ENCODE results near the gene INTS7. TPM values are rescaled to one million over a fixed set of nuclear protein-coding genes. Genes with fewer than 3 reads are reported as not detected.

The INTS7 gene
- total RNA-seq, 1 experiment from 2014 or later, result 45.0 TPM

DNA sequence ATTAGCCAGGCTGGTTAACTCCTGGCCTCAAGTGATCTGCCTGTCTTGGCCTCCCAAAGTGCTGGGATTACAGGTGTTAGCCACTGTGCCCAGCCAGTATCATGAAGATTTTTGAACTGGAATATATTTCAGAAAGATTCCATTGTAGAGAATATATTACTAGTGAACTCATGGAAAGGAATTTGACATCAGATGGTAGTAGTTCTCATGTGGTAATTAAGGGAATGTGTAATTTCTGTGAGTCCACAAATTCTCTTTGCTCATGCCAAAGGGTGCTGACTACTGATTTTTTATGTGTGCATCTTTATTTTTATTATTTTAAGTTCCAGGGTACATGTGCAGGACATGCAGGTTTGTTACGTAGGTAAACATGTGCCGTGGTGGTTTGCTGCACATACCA, 10.6 kb upstream of the INTS7 start:
- TF ChIP-seq EZH2 (IDR thresholded peaks at IDR 0.05; ENCODE audit: borderline replicate concordance, low read depth, low read length, poor library complexity, severe bottlenecking), result no peak
- TF ChIP-seq, protein P1, sequence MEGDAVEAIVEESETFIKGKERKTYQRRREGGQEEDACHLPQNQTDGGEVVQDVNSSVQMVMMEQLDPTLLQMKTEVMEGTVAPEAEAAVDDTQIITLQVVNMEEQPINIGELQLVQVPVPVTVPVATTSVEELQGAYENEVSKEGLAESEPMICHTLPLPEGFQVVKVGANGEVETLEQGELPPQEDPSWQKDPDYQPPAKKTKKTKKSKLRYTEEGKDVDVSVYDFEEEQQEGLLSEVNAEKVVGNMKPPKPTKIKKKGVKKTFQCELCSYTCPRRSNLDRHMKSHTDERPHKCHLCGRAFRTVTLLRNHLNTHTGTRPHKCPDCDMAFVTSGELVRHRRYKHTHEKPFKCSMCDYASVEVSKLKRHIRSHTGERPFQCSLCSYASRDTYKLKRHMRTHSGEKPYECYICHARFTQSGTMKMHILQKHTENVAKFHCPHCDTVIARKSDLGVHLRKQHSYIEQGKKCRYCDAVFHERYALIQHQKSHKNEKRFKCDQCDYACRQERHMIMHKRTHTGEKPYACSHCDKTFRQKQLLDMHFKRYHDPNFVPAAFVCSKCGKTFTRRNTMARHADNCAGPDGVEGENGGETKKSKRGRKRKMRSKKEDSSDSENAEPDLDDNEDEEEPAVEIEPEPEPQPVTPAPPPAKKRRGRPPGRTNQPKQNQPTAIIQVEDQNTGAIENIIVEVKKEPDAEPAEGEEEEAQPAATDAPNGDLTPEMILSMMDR (conservative IDR thresholded peaks at IDR 0.05; ENCODE audit: low read depth, low read length), result no peak
- H3K27ac ChIP-seq (ENCODE audit: low read depth, low read length, poor library complexity, severe bottlenecking), result no peak overlapping the region
- no peaks in the 10 kb centered on the region for H3K4me1 ChIP-seq (ENCODE audit: insufficient read depth, low read length, poor library complexity, severe bottlenecking)
- no peaks in the 10 kb centered on the region for H3K9me3 ChIP-seq (ENCODE audit: low read depth, low read length, poor library complexity, severe bottlenecking)
- no peak overlapping the region for H3K4me3 ChIP-seq (ENCODE audit: low read depth, low read length, poor library complexity, severe bottlenecking)
- H3K36me3 ChIP-seq (ENCODE audit: insufficient read depth, low read length, poor library complexity, severe bottlenecking), result peaks cover 73% of the 10 kb centered on the region
- intact Hi-C loops (cut with micrococcal nuclease; ENCODE audit: unreplicated experiment), result no loop called here
- ChIA-PET POLR2A (ENCODE audit: low non-redundant PET) (no interaction called here), CTCF (no interaction called here)
- DNase-seq (ENCODE audit: low spot score), result no peak
- no peaks in the 10 kb centered on the region for H3K27me3 ChIP-seq (replicated peaks; ENCODE audit: insufficient read depth, low read depth, low read length, poor library complexity)
- BruUV-seq (replicated peaks), result no TSS peak

DNA sequence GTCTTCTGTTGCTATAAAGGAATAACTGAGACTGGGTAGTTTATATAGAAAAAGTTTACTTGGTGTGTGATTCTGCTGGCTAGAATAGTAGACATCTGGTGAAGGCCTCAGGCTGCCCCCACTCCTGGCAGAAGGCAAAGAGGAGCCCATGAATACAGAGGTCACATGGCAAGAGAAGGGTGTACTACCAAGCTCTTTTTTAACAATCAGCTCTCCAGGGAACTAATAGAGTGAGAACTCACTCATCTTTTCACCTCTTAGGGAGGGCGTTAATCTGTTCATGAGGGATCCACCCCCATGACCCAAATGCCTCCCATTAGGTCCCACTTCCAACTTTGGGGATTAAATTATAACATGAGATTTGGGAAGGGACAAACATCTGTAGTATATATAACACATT, 9.5 kb upstream of the INTS7 start:
- no peak for TF ChIP-seq EZH2 (IDR thresholded peaks at IDR 0.05; ENCODE audit: borderline replicate concordance, low read depth, low read length, poor library complexity, severe bottlenecking)
- TF ChIP-seq, protein P1 (conservative IDR thresholded peaks at IDR 0.05; ENCODE audit: low read depth, low read length), result no peak
- DNase-seq (ENCODE audit: low spot score), result no peak
- H3K27me3 ChIP-seq (replicated peaks; ENCODE audit: insufficient read depth, low read depth, low read length, poor library complexity), result no peaks in the 10 kb centered on the region
- H3K4me1 ChIP-seq (ENCODE audit: insufficient read depth, low read length, poor library complexity, severe bottlenecking), result no peaks in the 10 kb centered on the region
- no TSS peak for BruUV-seq (replicated peaks)
- intact Hi-C loops (cut with micrococcal nuclease; ENCODE audit: unreplicated experiment), result no loop called here
- H3K9me3 ChIP-seq (ENCODE audit: low read depth, low read length, poor library complexity, severe bottlenecking), result no peaks in the 10 kb centered on the region
- H3K4me3 ChIP-seq (ENCODE audit: low read depth, low read length, poor library complexity, severe bottlenecking), result no peak overlapping the region
- ChIA-PET CTCF (interaction anchor here (0.6 kb wide), 1 partner anchor 35 kb away, joined by 3 read pairs; no protein-coding TSS in a partner anchor), POLR2A (ENCODE audit: low non-redundant PET) (no interaction called here)
- no peak overlapping the region for H3K27ac ChIP-seq (ENCODE audit: low read depth, low read length, poor library complexity, severe bottlenecking)
- H3K36me3 ChIP-seq (ENCODE audit: insufficient read depth, low read length, poor library complexity, severe bottlenecking), result peaks cover 62% of the 10 kb centered on the region

DNA sequence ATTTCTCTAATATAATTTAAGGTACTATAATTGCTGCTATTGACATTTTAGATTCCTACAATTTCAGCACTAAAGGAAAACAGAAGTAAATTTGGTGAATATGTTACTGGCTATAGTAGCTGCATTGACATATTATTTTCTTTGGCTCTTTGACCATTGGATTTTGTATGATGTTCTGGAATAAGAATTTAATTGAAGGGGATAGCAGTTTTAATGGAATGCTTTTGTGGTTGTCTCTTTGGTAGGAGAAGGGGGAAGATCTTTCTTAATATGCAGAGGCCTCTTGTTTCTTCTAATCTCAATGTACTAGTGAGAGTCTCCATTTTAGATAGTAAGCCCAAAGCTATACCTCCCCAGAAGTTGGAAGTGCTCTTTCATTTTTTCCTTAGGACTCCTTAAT, 7.1 kb upstream of the INTS7 start:
- BruUV-seq (replicated peaks), result no TSS peak
- Histone ChIP-seq H3K4me3 (ENCODE audit: low read depth, low read length, poor library complexity, severe bottlenecking) (no peak overlapping the region), H3K36me3 (ENCODE audit: insufficient read depth, low read length, poor library complexity, severe bottlenecking) (peaks cover 53% of the 10 kb centered on the region), H3K27ac (ENCODE audit: low read depth, low read length, poor library complexity, severe bottlenecking) (no peak overlapping the region), H3K9me3 (ENCODE audit: low read depth, low read length, poor library complexity, severe bottlenecking) (no peaks in the 10 kb centered on the region), H3K4me1 (ENCODE audit: insufficient read depth, low read length, poor library complexity, severe bottlenecking) (peaks cover 20% of the 10 kb centered on the region), H3K27me3 (replicated peaks; ENCODE audit: insufficient read depth, low read depth, low read length, poor library complexity) (no peaks in the 10 kb centered on the region)
- POLR2A ChIA-PET (ENCODE audit: low non-redundant PET), result no interaction called here
- TF ChIP-seq EZH2 (IDR thresholded peaks at IDR 0.05; ENCODE audit: borderline replicate concordance, low read depth, low read length, poor library complexity, severe bottlenecking), result no peak
- TF ChIP-seq, protein P1 (conservative IDR thresholded peaks at IDR 0.05; ENCODE audit: low read depth, low read length), result no peak
- CTCF ChIA-PET, result no interaction called here
- intact Hi-C loops (cut with micrococcal nuclease; ENCODE audit: unreplicated experiment), result no loop called here
- DNase-seq (ENCODE audit: low spot score), result no peak

Measured in A673 (cell line).